Stimulated activated CD8-positive, alpha-beta memory T cell treated with anti-CD3 and anti-CD28 coated beads, Interleukin-12 subunit alpha, Interleukin-12 subunit beta, amount 100 ng/mL, for 1 hour (primary cell): ENCODE results near the gene CRK.
"Not testable (repeated sequence)": the region's sequence is repeated elsewhere in the genome, so short reads cannot be mapped to it uniquely, and the experiment has no call there.

Experiments used
- DNase-seq: peaks from one replicate; pipeline ENCODE4 v3.0.0-alpha.2; 2020; ENCODE audit warnings: low read depth

The CRK gene

DNA sequence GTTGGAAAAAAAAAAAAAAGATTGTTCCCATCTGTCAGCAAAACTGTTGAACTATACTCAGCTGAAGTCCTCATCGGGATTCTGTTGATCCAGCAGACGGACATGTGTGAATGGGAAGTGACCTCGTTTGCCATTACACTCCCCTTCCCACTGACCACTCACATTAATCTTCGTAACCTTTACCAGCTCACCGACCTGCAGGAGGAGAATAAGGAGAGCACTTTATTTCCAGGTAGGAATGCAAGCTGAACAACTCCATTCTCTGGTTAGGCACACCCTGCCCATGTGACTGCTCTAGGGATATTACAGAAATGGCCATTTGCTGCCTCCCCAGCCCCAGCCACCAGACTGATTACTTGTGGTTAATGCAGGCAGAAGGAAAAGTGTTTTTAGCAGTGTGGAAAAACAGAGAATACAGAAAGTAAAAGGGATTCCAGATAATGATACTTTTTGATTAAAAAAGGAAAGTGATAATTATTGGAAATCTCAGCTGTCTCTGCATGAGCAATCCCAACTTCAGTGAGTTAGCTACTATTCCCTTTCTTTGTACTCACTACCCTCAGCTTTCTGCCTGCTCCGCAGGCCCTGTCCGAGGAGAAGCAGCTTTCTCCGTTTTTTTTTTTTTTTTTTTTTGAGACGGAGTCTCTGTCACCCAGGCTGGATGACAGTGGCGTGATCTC lies 32.4 kb downstream of the CRK start:
- DNase-seq = no peak

- no peak for DNase-seq
Measured at GRCh38 chr17:1422885-1423284, 33.1 kb downstream of the CRK start.

DNA sequence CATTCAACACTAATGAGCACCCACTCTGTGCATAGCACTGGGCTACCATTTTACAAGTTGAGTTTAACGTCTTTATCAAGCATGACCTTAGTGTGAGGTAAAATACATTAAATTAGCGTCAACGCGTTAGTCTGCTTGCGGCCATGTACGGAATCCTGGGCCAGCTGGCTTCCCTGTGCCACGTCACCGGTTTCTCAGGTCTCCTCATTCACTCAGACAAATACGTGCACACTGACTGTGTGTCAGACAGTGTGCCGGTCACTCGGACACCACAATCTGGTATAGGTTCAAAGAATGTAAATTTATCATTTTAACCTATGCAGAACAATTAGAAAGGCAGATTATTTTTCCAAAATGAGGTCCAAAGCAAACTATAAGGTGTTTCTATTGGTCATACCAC lies 34.6 kb downstream of the CRK start:
- DNase-seq = no peak

DNA sequence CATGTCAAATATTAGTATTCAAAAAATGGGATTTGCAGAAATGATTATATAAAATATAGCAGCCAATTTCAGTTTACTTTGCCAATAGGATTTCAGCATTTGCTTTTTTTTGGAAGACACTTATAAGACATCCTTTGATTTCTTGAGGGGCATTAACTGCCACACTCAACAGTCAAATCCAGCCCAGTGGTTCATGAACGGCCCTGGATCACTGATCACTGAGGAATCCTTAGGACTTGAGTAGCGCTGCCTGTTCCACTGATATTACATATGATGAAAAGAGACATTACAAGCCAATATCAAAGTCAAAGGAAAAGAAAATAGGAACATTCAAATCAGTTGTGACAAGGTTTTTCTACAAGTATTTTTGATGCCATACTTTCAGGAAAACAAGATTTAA lies 35.1 kb downstream of the CRK start:
- DNase-seq = no peak

DNA sequence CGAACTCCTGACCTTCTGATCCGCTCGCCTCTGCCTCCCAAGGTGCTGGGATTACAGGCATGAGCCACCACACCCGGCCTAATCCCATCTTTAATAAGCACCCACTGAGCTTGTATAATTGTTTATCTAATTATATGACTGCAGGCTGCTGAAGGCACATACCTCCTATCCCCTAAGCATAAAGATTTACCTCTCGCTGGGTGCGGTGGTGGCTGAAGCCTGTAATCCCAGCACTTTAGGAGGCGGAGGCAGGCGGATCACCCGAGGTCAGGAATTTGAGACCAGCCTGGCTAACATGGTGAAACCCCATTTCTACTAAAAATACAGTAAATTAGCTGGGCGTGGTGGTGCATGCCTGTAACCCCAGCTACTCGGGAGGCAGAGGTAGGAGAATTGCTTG lies 35.9 kb downstream of the CRK start:
- no peak for DNase-seq

DNA sequence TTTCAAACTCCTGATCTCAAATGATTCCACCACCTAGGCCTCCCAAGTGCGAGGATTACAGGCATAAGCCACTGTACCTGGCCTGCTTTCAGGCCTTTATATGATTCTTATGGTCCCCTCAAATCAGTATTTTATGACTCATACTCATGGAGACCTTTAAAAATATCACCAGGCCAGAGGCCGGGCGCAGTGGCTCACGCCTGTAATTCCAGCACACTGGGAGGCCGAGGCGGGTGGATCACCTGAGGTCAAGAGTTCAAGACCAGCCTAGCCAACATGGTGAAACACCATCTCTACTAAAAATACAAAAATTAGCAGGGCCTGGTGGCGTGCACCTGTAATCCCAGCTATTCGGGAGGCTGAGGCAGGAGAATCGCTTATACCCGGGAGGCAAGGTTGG lies 37.6 kb downstream of the CRK start:
- not testable (repeated sequence) for DNase-seq

GRCh38 chr17:1416414-1416813 lies 39.6 kb downstream of the CRK start:
- no peak for DNase-seq

- DNase-seq = no peak
Measured at GRCh38 chr17:1414634-1415033, 41.4 kb downstream of the CRK start.

GRCh38 chr17:1414001-1414574 lies 41.9 kb downstream of the CRK start:
- DNase-seq = no peak

GRCh38 chr17:1413281-1413791 lies 42.7 kb downstream of the CRK start:
- no peak for DNase-seq

- no peak for DNase-seq
Measured at GRCh38 chr17:1412185-1413110, 43.6 kb downstream of the CRK start.

- DNase-seq = no peak
Measured at GRCh38 chr17:1402262-1402586, 53.8 kb downstream of the CRK start.

DNA sequence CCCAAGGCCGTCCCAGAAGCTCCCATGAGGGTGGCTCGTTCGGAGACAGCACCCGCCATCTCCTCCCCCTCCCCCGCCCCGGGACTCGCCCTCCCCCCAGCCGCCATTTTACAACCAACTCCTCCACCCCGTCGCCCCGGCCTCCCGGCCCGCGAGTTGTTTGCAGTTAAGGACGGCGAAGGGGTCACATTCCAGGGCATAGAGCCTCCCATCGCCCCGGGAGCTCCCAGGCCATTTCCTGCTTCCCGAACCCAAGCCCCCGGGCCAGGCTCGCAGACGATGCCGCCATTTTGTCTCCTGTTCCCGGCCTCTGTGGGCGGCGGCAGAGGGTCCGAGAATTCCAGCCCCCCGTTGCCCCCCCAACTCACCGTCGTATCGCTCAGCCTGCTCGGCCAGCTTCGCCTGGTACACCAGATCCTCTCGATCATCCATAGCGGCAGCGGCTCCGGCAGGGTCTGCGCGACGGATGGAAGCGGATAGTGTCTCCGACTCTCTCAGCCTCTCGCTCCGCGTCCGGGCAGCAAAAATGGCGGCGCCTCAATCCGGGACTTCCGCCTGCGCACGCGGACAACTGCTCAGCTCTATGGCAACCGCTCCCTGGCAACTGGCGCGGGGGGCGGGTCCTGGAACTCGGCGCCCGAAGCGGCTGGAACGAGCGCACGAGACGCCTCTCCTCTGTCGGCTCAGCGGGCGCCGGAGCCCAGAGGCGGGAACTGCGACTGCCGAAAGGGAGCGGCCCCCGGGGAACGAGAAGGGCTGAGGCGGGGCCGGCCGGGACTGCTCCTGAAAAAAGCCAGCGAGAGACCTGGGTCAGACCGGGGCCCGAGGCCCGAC lies 56.1 kb downstream of the CRK start, which contains the start of gene YWHAE:
YWHAE (minus strand) TSS at position 544 of the 834 bp plus-strand sequence; CDS start at position 432, 112 bp downstream.
- peak; percentile 92 for DNase-seq

DNA sequence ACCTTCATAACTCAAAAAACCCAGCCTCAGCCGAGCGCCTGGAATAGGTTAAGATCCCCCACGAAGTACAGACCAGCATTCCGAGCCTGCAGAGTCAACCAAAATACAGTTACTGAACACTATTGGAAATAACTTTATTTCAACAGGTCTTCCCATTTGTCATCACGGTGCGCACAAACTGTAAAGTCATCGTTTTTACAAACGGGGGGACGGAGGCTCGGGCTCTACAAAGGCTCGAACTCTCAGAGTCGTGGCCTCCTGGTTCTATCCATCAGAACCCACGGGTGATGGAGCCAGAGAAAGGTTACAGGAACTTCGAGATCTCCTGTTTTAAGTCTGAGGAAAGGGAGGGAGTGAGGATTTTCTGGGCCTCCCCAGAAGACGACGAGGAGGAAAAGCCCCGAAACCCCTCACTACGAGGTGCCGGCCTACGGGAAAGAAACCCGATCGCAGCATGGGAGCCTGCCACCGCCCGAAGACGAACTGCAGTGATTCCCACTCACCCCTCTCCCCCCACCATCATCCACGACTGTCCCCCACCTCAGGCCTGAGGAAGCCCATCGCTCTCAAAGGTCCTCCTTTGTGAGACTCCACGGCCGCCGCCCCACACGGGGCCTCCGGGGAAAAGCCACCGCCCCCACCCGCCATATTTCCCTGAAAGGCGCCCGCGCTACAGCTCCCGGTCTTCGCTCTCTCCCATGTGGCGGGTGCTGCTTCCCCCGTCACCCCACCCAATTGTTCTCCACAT lies 56.9 kb downstream of the CRK start:
- DNase-seq = peak; percentile 29

DNA sequence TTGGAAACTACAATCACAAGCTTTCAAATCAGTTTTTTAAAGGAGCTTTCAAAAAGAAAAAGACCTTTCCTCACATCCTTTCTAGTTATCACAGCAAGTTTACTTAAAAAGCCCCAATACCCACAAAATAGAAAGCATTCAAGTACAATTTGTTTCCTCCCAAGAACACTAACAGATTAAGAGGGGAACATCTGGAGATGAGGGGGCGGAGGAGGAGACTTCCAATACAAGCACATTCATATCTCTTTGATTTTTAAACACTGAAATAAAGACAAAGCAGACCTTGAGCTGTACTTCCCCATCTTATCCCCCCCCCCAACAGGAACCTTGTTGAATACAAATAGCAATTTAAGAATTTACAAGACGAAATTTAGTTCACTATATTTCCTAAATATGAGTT lies 58.0 kb downstream of the CRK start:
- no peak for DNase-seq

DNA sequence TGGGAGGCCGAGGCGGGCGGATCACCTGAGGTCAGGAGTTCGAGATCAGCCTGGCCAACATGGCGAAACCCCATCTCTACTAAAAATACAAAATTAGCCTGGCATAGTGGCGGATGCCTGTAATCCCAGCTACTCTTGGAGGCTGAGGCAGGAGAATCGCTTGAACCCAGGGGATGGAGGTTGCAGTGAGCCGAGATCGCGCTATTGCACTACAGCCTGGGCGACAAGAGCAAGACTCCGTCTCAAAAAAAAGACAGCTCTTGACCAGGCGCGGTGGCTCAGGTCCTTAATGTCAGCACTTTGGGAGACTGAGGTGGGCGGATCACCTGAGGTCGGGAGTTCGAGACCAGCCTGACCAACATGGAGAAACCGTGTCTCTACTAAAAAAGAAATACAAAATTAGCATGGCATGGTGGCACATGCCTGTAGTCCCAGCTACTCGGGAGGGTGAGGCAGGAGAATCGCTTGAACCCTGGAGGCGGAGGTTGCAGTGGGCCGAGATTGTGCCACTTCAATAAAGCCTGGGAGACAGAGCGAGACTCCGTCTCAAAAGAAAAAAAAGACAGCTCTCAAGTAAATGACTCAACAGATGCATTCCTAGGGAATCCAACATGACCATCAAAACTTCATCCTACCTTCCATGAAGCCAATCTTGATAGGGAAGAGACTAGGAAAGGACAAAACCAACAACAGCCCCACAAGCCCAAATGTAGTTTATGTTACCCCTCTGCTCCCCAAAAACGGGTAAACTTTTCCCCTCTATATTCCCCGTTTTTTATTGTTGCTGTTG lies 60.0 kb downstream of the CRK start:
- not testable (repeated sequence) for DNase-seq

DNA sequence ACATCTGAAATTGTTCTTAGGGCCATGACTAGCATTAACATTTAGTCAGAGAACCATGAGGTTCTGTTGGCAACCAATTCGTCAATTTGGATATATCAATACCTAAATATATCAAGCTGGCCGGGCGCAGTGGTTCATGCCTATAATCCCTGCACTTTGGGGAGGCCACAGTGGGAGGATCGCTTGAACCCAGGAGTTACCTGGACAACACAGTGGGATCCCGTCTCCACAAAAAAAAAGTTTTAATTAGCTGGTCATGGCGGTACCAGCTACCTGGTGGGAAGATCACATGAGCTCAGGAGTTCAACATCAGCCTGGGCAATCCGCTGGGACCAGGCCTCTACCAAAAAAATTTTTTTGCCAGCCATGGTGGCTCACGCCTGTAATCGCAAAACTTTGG lies 64.5 kb downstream of the CRK start:
- no peak for DNase-seq

DNA sequence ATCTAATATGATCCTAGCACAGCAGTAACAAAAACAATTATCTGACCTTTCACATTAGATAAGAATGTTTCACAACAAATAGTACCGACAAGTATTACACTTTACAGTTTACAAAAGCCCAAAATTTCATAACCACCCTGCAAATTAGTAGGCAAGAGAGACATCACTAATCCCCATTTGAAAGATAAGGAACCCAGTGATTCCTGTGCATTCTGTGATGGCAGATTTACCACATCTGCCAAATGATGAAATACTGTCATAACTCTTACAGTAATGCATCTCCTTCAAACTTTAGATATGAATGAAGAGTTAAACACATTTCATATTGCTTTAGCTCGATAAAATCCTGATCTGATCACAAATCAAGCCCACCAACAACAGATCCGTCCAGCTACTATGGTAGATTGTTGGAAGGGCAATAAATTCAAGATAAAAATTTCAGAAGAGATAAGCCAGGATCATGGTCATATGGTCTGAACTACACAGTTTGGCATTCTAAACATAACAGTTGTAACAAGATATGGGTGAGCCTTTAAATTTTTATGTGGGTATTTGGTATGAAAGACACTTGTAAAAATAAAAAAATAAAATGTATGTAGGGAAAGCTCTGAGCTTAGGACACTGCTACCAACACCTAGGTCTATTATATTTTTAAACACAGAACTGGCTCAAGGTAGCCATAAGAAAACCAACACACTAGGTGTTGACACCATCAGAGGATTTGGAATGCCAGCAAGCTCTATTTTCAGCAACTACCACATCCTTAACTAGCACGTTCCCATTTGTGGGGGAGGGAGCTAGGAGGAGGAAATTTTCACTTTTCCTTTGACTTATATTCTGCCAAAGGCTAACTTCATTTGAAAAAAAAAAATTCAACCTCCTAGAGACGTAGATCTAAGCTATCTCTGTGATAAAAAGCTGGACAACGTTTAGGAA lies 65.3 kb downstream of the CRK start:
- no peak for DNase-seq
